Middle frontal gyrus (tissue), 1 donor: ENCODE results near the gene ADAMTS9.

Source experiments
- DNase-seq: peaks from one replicate; pipeline ENCODE4 v3.0.0-alpha.2; 2015; ENCODE audit warnings: low spot score; ENCODE audit errors: extremely low spot score

The ADAMTS9 gene

DNA sequence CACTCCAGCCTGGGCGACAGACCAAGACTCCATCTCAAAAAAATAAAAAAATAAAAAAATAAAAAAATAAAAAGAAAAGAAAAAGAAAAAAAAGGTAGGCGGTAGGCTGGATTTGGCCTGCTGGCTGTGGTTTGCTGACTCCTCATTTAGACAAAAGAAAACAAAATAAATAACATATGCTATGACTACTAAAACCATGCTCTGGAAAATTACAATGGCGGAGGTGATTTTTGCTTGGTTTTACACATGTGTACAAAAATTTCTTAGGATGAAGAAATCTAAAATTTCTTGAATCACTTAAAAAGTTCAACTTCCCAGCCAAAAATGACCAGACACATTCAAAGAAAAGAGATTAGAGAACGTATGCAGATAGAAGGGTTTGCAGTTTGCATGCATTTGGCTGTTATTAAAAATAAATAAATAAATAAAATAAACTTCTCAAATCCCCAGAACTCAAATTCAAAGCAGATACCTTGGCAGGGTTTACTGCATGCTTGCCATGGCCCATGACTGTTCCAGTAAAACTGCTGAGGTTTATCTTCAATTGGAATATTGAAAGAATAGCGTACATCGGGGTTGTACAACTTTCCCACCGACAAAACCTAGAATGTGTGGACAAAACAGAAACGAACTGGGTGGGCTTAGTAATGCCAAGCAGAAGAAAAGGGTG is 65.9 kb downstream of the ADAMTS9 start:
- no peak for DNase-seq

GRCh38 chr3:64621275-64621674 is 66.5 kb downstream of the ADAMTS9 start:
- no peak for DNase-seq

GRCh38 chr3:64620020-64620419 is 67.8 kb downstream of the ADAMTS9 start:
- DNase-seq, result no peak

DNA sequence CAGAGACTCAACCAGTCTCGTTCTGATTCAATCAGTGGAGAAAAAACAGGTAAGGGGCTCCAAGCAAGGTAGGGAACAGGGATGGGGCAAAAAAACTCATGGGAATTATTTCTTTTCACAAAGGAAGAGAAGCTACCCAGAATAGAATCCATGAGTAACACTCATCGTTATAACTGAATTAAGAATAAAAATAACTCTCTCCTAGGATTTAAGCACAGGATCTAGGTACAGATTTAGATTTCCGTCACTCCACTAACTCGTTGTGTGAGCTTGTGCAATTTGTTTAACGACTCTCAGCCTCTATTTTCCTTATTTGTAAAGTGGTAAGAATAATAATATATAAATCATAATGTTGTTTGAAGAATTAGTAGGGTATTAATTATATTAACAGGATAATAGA is 68.6 kb downstream of the ADAMTS9 start:
- DNase-seq, result no peak

DNA sequence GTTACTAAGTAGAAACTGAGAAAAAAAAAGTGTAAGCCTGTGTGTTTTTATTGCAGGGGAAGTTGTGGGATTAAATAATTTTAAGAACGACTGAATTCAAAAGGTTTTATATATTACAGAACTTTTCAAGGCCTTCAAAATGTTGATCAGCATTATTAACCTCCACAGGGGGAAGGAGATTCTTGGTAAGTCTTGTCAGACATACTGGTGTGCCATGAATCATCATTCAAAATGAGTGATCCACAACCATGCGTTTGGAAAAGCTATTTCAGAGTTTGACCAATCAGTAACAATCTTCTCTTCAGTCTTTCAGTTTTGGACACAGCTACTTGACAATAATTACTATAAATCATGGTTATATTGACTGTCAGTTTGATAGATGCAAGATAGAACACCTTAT is 70.2 kb downstream of the ADAMTS9 start:
- DNase-seq, result no peak

- no peak for DNase-seq
These were observed 70.8 kb downstream of the ADAMTS9 start for GRCh38 chr3:64616953-64617352.

DNA sequence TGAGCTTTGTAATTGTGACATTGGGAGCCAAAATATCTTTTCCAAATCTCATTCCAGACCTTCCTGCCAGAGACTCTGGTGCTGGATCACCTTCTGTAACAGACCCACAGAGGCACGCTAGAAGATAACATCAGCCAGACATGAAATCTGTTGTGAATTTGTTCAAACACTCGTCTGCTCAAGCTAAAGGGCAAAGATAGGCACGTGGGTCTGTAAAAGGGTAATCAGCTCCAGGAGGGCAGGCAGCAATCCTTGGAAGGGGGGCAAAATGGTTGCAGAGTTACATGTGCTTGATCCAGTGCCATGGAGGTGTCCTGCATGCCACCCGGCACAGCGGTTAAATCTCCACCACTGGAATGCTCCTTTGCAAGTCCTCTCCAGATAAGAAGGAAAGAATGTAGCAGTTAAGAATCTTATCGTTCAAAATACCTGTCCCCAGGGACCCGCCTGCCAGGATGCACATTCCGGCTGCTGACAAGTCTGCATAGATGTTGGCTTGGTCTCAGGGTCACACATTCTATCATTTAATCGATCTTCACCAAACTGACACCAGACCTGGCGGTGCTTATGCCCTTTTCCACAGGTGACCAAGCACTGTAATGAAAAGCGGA is 74.8 kb downstream of the ADAMTS9 start:
- no peak for DNase-seq

- DNase-seq, result no peak
These were observed 75.5 kb downstream of the ADAMTS9 start for GRCh38 chr3:64612082-64612860.

DNA sequence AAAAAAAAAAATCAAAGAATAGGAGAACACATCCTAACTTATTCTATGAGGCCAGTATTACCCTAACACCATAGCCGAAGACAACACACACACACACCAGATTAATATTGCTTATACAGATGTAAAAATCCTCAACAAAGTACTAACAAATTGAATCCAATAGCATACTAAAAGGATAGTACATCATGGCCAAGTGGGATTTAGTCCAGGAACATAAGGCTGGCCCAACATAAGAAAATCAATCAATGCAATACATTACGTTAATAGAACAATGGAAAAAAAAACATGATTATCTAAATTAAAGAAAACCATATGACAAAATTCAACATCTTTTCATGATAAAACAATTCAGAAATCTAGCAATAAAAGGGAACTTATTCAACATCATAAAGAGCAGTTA is 79.1 kb downstream of the ADAMTS9 start:
- DNase-seq, result no peak

GRCh38 chr3:64607032-64607551 is 80.7 kb downstream of the ADAMTS9 start:
- no peak for DNase-seq

DNA sequence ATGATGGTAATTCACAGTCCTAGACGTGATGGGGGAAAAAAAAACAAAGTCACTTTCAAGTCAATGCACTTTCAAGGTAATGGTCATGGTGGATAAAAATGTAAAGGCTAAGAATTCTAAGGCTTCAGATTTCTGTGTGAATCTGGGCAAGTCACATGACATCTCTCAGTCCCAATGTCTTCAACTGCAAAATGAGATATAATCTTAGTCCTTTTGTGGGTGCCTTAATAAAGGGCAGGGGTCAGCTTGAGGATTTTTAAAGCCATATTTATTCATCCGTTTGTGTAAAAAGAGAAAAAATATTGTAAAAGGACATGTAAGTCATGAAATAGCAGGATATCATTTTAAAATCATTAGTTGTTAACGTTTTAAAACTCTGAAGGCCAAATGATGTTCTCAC is 83.5 kb downstream of the ADAMTS9 start:
- no peak for DNase-seq

DNA sequence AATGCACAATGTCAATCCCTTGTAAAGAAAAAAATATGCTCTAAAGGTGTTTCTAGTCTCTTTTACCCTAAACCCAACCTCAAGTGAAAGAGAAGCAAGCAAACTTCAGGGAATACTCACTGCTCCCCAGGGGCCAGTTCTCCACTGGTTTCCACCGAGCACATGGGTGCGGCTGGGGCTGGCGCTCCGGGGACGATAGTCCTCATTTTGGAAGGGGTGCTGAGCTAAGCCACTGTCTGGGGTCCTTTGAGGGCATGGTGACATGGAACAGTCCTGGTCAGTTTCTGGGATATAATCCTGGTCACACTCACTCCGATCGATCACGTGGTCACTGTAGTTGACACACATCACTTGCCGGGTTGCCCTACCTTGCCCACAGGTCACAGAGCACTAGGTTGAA is 86.0 kb downstream of the ADAMTS9 start:
- no peak for DNase-seq

GRCh38 chr3:64600246-64600950 is 87.4 kb downstream of the ADAMTS9 start:
- DNase-seq, result no peak

DNA sequence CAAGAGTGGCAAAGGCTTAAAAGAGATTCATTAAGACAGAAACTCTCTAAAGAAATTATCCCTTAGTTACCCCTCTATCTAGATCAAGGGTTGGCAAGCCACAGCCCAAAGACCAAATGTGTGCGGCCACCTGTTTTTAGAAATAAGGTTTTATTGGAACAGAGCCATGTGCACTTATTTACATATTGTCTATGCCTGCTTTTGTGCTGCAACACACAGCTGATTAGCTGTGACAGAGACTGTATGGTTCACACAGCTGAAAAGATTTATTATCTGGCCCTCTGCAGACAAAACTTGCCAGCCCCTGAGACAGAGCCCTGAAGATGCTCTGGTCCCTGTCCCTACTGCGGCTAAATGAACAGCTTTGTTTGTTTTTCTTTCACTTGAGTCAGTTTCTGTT is 88.1 kb downstream of the ADAMTS9 start:
- no peak for DNase-seq

DNA sequence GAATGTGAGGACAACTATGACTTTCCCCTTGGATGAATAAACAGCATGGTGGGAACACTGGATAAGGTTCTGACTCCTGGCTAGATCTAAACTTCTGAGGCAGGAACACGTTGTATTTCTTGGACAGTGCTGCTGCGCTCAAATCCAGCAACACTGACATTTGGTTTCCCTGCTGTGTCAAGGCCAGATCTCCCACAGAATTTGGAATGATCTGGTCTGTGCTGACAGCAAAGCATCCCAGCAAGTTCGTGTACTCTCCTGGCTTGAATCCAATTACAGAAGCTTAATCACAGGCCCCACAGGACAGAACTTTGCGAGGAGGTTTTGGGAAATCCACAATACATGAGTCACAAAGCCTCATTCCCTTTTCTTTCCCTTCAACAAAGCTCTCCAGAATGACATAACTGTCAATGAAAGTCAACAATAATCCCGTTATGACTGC is 92.5 kb downstream of the ADAMTS9 start:
- DNase-seq, result no peak

DNA sequence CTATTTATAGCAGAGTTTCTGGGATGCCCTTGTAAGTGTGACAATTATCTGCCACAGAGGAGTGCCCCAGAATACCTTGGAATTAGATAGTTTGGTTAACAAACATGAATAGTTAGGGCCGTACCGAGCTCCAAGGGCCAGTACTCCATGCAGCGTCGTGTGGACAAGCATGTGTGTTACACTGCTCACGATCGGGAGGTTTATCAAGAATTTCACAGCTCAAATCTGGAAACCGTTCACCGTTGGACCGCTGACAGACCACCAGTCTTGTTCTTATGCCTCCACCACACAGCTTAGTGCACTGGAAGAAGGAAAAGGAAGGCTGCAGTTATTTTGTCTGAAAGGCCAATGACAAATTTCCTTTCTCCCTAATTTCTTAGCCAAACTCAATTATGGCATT is 93.7 kb downstream of the ADAMTS9 start:
- DNase-seq, result no peak

GRCh38 chr3:64593350-64593749 is 94.5 kb downstream of the ADAMTS9 start:
- no peak for DNase-seq

- no peak for DNase-seq
These were observed 96.2 kb downstream of the ADAMTS9 start for GRCh38 chr3:64591615-64592014.

GRCh38 chr3:64588380-64588779 is 99.4 kb downstream of the ADAMTS9 start:
- no peak for DNase-seq

- no peak for DNase-seq
These were observed 100.8 kb downstream of the ADAMTS9 start for GRCh38 chr3:64586952-64587351.

- DNase-seq, result no peak
These were observed 103.6 kb downstream of the ADAMTS9 start for GRCh38 chr3:64584179-64584578.

DNA sequence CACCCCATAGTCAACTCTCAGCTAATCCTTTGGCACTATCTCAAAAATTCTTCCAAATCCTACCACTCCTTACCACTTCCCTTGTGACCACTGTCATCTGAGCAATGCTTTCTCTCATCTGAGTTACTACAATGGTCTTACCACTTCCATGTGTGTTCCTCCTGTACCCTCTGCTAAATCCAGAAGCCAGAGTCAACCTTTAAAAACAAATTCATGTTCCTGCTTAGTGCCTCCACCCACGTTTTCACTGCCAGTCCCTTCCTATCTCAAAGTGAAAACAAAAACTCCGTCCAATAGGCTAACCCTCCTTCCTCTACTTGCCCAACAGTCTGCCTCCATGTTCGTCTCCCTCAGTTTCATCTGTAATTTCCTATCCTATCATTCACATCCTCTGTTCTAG is 109.0 kb downstream of the ADAMTS9 start:
- DNase-seq, result no peak
